SK-N-SH treated with all-trans-retinoic acid at 6 μM for 48 hours (cell line): ENCODE measurements around the gene SUFU.

Source experiments
- RARB ChIP-seq: fragments of 250-450 bp; sonication (Bioruptor Pico); IDR thresholded peaks from 2 replicates; pipeline ENCODE4 v1.8.0; 2021; ENCODE audit warnings: mild to moderate bottlenecking, moderate library complexity
- SNAI2 ChIP-seq: fragments of 250-450 bp; sonication (Bioruptor Pico); IDR thresholded peaks from 2 replicates; pipeline ENCODE4 v1.5.0; 2020; ENCODE audit warnings: mild to moderate bottlenecking, moderate library complexity
- TCF4 ChIP-seq: fragments of 250-450 bp; sonication (Bioruptor Pico); IDR thresholded peaks from 2 replicates; pipeline ENCODE4 v1.8.0; 2021; ENCODE audit warnings: mild to moderate bottlenecking, moderate library complexity, borderline replicate concordance
- ZFP3 ChIP-seq: fragments of 250-450 bp; sonication (Bioruptor Pico); IDR thresholded peaks from 2 replicates; pipeline ENCODE4 v1.5.0; 2020; ENCODE audit warnings: mild to moderate bottlenecking, moderate library complexity
- ZNF70 ChIP-seq: fragments of 450-650 bp; formaldehyde crosslinking; IDR thresholded peaks from 2 replicates; pipeline ENCODE4 v1.5.0; 2020; ENCODE audit warnings: mild to moderate bottlenecking, moderate library complexity
- TF ChIP-seq, protein P1 (sequence below): fragments of 250-450 bp; sonication (Bioruptor Pico); IDR thresholded peaks from 2 replicates; pipeline ENCODE4 v1.8.0; 2020; ENCODE audit warnings: mild to moderate bottlenecking, moderate library complexity, borderline replicate concordance

DNA sequence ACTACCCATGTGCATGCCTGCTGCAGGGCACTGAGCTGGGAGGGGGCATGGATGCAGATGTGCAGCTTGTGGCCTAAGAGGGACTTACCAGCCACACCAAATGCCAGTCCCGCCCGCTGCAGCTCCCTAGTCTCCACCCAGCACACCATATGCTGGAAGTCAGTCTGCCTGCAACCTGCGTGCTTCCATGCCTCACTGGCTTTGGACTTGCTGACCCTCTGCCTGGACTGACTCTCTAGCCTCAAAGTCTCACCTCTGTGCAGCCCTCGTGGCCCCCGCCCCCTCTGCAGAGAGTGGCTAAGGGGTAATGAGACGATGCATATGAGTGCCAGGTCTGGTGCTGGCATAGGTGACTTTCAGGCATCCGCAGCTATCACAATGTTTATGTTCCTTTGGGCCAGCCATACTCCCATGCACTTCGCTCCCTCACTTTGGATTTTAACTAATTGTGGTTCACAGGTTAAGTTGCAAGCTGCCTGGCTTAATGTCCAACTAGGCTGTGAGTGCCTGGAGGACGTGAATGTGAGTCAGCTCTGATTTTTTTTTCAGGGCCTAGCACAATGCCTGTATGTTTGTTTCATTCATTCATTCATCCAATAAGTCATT, 162.2 kb downstream of the SUFU start:
- no peak for TF ChIP-seq TCF4
- TF ChIP-seq, protein P1, sequence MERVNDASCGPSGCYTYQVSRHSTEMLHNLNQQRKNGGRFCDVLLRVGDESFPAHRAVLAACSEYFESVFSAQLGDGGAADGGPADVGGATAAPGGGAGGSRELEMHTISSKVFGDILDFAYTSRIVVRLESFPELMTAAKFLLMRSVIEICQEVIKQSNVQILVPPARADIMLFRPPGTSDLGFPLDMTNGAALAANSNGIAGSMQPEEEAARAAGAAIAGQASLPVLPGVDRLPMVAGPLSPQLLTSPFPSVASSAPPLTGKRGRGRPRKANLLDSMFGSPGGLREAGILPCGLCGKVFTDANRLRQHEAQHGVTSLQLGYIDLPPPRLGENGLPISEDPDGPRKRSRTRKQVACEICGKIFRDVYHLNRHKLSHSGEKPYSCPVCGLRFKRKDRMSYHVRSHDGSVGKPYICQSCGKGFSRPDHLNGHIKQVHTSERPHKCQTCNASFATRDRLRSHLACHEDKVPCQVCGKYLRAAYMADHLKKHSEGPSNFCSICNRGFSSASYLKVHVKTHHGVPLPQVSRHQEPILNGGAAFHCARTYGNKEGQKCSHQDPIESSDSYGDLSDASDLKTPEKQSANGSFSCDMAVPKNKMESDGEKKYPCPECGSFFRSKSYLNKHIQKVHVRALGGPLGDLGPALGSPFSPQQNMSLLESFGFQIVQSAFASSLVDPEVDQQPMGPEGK (CRISPR knock-in tag) = no peak
- no peak for TF ChIP-seq RARB (CRISPR knock-in tag)
- no peak for TF ChIP-seq ZFP3 (CRISPR knock-in tag)
- TF ChIP-seq SNAI2 (CRISPR knock-in tag) = no peak
- no peak for TF ChIP-seq ZNF70 (CRISPR knock-in tag)
